CD4-positive, alpha-beta T cell treated with Interleukin-17A for 4 hours (primary cell): Measurements from ENCODE around the gene GNE.
A peak's percentile ranks its signal among the peaks of the same experiment; 100 is the strongest.
"Not testable (repeated sequence)": the region's sequence is repeated elsewhere in the genome, so short reads cannot be mapped to it uniquely, and the experiment has no call there.

Source experiments
- DNase-seq: peaks from one replicate; pipeline ENCODE4 v3.0.0-alpha.2; 2020; ENCODE audit warnings: mixed read lengths

GNE gene

DNA sequence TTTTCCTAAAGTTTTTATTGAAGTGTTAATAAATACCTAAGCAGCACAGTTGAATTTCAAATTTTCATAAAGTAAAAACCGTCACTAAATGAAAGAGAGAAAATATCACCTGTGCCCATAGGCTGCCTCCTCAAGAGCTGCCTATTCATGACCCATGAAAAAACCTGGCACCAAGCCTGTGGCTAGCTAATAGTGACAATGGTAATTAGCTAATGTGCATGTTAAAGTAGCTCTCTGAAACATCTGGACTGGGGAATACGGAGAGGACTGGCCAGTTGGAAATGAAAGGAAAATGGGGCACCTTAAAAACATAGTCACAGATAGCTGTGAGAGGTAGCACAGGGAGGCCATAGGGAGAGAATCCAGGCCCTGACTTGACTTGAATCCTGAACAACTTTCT, 5.4 kb upstream of the GNE start:
- no peak for DNase-seq

DNA sequence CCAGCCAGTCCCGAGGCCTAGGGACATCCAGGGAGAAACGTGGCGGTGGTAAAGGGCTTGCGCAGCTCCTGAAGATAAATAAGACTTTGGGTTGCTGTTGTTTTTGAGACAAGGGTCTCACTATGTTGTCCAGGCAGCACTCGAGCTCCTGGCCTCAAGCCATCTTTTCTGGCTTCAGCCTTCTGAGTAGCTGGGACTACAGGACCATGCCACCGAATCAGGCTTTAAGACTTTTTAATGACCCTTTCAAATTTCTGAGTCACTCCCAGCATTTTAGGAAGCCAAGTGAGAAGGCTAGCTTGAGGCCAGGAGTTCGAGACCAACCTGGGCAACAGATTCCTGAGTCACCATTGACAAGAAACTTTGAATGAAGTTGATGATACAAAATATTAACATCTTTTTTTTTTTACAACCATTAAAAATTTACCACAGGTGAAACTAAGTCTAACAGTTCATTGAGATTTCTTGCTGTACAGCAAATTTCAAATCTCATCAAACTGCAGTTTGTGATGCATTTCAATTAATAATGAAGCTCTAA, 817 bp upstream of the GNE start:
- DNase-seq, result peak; percentile 2

DNA sequence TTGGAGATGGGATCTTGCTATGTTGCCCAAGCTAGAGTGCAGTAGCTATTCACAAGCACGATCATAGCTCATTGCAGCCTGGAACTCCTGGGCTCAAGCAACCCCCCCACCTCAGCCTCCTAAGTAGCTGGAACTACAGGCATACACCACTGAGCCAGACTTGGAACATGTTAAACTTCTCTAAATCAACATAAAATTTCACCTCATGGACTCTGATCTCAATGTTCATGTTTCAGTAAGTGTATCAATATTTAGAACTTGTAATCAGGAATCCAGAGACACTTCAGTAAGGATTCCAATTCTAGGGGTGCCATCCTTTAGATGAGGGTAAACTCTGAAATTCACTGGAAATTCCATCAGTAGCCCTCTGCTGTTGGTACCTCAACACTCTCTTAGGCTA, 6.8 kb downstream of the GNE start:
- no peak for DNase-seq

DNA sequence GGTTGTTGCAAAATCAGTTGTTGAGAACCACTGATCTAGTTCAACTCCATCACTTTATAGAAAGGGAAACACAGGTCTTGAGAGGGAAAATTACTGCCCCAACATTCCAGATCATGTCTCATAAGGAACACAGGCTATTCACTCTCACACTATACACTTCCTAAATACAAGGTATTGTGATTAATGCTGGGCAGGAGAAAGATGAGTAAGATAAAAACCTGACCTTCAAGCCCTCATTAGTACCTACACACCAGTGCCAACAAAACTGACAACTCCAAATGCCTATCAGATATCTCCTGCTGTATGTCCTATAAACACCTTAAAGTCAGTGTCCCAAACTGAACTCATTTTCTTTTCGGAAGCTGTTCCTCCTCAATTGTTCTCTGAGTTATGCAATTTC, 8.2 kb downstream of the GNE start:
- DNase-seq, result no peak

DNA sequence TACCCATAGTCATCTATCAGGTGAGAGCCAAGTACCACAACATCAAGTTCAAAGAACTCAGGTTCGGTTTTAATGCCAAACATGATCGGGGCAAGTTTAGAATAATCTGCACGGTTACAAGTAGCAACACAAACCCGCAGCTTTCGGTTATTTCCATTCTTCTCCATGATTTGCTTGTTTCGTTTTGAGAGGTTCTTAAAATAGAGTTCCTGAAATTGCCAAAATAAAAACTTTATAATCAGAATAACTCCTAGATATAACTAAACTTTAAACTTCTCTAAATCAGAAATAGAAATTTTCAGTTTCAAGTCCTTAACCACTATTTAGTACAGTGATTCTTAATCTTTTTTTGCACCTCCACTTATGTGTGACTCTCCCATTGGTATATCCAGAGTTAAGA, 9.1 kb downstream of the GNE start:
- DNase-seq, result no peak

DNA sequence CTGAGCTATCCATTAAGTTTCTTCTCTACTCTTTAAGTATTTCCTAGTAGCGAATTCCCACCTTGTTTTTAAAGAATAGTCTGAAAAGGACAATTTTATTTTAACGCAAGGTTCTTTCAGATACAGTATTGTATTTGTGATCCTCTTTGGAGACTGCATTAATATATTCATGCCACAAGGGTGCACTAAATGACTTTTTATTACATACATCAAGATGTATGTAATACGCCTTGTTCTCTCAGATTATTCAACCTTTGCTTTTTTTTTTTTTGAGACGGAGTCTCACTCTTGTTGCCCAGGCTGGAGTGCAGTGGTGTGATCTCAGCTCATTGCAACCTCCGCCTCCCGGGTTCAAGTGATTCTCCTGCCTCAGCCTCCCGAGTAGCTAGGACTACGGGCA, 10.2 kb downstream of the GNE start:
- DNase-seq, result not testable (repeated sequence)

DNA sequence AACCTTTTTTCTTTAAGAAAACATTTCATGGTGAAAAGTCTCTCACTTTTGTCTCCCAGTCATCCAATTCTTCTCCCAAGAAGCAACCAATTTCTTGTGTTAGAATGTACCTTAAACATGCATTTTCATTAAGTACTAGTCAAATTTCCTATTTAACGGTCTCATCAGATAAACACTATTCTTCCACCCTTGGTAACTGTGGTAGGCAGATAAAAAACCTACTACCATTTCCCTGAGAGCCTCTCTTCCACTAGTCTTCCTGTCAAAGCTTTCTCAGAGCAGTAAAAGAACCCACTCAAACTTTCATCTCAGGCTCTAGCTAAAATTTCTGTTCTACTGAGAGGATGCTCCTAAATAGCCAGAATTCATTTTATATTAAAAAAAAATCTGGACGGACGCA, 10.9 kb downstream of the GNE start:
- no peak for DNase-seq

DNA sequence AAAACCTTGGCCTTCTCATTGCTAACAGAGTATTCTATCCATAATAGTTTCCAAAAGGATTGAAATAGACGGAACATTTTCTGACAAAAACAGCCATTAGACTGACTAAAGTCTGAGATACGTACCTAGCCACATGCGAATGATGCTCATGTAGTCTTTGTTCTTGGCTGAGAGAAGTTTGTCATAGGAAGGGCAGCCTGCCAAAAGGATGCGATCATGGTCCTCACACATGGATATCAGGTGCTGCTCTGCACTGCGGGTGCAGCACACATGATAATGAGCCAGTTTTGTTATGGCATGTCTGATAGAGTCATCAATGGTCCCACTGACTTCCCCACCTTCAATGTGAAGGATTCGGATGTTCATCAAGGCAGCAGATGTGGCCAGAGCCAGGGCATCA, 12.3 kb downstream of the GNE start:
- DNase-seq, result no peak

DNA sequence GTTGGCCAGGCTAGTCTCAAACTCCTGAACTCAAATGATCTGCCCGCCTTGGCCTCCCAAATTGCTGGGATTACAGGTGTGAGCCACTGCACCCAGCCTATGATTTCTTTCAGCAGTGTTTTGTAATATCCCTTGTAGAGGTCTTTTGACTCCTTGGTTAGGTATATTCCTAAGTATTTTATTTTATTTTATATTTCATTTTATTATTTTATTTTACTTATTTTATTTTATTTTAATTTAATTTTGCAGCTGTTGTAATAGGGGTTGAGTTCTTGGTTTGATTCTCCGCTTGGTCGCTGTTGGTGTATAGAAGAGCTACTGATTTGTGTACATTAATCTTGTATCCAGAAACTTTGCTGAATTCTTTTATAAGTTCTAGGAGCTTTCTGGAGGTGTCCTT, 18.6 kb downstream of the GNE start:
- DNase-seq, result not testable (repeated sequence)

DNA sequence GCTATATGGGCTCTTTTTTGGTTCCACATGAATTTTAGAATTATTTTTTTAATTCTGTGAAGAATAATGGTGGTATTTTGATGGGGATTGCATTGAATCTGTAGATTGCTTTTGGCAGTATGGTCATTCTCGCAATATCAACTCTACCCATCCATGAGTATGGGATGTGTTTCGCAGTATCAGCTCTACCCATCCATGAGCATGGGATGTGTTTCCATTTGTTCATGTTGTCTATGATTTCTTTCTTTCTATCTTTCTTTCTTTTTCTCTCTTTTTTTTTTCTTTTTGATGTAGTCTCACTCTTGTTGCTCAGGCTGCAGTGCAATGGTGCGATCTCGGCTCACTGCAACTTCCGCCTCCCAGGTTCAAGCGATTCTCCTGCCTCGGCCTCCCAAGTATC, 19.0 kb downstream of the GNE start:
- DNase-seq, result not testable (repeated sequence)

DNA sequence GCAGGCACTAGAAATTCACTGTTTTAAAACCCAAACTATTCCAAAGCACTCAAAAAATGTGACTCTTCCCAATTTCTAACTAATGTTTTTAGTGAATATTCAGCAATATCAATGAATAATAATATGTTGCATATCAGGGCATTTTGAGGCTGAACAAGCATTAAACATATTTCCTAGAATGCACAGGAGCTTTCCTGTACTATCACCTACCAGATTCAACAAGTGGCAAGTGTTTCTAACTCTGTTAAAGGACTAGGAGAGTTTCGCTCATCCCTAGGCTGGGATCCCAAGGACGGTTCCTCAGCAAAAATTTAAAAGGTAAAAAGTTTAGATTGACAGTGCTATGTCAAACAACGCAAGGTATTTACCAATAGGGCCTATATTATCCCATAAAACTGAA, 21.0 kb downstream of the GNE start:
- no peak for DNase-seq

DNA sequence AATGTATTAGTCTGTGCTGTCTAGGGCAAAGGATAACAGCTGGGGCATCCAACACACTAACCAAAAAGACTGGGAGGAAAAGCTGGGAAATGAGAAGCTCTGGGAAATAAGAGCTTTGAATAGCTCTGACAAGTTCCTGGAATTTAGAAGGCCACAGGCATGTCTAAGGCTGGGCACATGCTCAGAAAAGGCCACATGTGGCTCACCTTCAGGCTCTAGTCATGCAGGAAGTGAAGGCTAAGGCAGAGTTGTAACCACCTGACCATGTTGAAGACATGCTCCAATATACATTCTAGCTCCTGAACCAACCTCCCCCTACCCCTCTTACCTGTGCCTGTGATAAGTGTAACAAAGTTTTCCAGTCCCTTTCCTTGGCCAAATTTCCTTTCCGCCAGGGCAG, 35.8 kb downstream of the GNE start:
- no peak for DNase-seq

DNA sequence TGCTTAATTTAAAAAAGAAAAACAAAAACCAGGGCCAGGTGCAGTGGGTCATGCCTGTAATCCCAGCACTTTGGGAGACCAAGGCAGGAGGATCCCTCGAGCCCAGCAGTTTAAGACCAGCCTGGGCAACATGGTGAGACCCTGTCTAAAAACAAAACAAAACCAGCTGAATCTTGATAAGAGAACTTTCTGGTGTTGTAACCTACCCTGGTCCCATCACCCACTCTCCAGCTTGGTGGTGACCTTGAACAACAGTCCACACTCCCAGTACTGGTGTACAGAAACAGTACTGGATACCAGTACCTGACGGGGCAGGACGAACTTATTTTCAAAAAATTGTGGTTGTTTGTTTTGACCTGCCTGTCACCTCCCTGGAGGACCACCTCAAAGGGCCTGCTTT, 36.6 kb downstream of the GNE start:
- DNase-seq, result no peak

DNA sequence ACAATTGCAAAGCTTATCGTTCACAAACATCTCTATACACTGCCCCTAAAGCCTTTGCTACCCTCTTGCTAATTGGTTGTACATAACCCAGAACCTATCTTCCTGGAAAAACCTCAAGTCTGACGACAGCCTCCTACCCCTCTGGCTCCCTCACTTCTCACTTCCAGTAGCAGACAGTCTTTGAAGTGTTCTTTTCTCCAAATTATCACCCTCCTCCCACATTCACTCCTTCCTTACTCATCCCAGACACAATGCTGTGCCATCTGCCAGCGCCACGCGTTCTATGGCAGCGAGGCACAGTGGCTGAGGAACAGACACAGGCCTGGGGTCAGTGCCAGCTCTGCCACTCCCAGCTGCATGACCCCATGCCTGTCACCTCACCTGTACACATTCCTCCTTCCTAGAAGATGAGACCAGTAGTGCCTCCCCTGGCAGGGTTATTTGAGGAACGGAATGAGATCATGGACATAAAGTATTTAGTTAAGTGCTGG, 39.8 kb downstream of the GNE start:
- DNase-seq, result no peak

DNA sequence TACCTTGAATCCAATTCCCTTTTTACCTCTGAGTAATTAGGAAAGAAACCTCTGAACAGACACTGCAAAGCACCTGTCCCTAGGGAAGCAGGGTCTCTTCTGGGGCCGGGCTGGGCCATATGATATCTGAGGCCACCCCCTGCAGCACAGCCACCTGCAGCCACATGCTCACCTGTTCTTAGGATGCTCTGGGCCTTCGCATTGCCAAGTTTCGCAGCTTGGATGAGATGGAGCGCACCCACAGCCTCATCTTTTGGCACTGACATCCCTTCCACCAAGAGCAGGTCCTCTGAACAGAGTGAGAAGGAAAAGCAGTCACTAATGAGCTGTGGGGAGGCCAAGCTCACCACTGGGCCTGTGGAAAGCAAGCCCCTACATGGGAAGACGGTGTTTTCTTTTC, 40.2 kb downstream of the GNE start:
- no peak for DNase-seq

DNA sequence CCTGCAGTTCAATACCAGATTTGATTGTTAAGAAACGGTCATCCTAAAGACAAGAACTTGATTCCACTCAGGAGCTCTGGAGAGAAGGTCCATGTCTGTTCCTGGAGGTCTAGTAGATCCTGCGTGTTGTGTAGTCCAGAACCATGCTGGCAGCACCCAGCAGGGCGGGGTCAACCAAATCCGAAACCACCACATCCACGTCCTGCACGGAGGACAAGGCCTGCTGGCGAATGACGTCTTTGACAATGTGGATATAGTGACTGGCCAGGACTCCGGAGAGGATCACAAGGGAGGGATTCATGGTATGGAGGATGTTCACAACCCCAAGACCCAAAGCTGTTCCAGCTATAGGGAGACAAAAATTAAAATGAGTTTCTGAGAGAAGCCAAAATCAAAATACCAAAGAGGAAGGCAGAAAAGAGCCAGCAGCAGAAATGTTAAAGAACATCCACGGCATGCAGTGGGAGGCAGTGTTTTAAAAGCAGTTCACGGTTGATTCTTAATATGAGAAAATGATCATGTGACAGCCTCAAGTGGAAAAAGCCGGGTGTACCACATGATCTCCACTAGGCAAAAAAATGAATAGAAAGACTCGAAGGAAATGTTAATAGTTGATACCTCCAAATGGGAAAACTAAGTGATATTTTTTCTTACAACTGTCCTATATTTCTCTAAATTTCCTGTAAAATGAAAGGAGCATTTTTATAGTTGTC, 40.8 kb downstream of the GNE start:
- no peak for DNase-seq

DNA sequence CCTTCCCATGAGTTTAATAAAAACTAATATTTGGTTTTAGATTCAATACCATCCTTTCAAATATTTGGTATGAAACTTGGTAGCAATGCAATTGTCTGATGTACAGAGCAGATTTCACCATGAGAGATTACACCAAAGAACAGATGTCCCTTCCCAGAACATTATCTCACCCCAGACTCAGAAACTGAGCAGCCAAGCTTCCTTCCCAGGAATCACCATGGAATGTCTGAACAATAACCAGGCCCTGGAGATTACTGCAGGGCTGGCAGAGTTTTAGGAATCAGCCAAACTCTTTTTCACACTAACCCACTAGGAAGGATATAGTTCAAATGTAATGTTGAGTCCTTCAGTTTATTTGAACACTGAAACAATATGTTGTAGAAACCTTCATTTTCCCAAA, 43.7 kb downstream of the GNE start:
- no peak for DNase-seq

DNA sequence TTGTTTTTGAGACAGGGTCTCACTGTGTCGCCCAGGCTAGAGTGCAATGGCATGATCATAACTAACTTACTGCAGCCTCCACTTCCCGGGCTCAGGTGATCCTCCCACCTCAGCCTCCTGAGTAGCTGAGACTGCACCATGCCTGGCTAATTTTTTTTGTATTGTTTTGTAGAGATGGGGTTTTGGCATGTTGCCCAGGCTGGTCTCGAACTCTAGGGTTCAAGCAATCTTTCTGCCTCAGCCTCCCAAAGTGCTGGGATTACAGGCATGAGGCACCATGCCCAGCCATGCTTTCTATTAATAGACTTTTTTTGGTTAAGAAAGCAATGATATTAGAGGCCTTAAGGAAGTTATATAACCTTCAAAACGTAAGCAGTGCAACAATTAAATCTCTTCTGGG, 44.3 kb downstream of the GNE start:
- no peak for DNase-seq

DNA sequence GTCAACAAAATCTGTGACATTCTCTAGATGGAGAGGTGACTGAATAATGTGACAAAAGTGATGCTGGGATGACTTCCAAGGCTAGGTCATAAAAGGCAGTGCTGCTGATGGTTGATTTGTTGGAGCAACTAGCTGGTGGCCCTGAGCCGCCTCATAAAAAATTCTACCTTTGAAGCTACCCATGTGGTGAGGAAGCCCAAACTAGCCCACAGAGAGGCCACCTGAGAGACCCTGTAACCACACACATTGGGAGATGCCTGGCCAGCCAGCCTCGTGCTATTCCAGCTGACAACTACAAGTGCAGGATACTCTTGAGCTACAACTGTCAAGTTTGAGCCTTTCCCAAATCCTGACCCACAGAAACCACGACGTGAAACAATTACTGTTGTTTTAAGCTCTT, 44.9 kb downstream of the GNE start:
- no peak for DNase-seq

DNA sequence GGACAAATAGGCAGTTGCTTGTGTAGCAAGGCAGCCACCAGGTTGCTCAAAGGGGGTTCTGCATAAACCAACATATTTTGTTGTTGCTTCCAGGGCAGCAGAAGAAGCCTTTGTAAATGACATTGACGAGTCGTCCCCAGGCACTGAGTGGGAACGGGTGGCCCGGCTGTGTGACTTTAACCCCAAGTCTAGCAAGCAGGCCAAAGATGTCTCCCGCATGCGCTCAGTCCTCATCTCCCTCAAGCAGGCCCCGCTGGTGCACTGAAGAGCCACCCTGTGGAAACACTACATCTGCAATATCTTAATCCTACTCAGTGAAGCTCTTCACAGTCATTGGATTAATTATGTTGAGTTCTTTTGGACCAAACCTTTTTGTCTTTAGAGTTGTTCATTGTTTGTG, 46.7 kb downstream of the GNE start:
- no peak for DNase-seq

DNA sequence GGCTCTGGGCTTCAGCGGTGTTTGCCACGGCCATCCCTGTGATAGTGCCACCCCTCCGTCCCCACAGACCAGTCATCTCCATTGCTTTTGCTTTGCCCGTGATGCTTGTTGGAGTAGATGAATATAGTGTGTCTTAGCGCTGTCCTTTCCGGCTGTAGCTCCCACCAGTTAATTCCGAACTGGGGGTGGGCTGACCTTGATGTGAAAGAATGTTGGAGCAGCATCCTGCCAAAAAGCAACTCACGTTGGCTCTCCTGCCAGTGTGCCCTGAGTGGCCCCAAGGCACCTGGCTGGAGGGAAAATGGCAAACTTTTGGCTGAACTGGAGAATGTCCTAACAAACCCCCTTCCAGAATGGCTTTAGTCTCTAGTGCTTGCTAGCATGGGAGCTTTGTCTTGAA, 47.5 kb downstream of the GNE start:
- no peak for DNase-seq

DNA sequence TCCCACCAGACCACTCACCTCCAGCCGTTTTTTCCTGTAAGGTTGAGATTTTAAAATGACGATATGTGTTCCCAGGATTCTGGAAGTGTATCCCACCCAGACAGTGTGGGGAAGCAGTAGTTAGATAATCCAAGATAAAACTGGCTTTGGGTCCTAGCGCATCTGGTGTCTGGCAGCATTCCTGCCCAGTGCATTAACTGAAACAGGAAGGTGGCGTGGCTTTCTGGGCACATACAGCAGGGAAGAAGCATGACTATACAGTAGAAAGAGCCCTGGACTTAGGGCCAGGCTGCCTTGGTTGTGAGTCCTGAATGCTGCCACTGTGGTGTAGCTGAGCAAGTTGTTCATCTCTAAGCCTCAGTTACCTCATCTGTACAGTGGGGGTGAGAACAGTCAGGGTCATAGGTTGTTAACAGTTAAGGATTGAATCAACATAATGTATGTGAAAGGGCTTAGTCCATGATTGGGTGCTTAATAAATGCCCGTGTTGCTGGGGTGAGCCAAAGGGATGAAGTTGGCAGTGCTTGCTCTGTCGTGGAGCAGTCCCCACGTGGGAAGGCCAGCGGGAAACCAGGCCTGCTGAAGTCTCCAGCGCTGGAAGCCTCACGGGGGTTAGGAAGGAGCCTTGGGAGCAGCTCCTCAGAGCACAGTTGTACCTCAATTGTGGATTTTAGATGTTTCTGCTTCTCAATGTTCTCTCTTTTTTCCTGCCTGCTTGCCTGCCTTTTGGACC, 49.6 kb downstream of the GNE start:
- no peak for DNase-seq

DNA sequence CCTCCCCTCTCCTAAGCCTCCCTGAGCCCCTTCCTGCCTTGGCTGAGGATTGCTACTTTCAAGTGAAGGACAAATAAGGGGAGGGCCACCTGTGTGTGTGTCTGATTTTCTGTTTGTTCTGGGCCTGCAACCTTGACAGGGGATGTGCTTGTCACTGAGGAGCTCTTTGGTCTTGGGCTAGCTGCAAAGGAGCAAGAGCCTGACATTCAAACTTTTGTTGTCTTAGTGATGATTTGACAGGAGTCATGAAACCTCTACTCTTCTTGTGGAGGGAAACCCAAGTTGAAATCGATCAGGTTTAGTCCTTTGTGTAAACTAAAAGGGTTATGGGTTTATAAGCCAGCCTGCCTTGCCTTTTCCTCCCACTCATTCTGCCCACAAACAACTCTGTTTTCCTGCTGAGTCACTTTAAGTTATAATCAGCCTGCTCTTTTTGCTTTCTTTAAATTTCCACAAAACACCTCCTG, 50.7 kb downstream of the GNE start:
- no peak for DNase-seq

DNA sequence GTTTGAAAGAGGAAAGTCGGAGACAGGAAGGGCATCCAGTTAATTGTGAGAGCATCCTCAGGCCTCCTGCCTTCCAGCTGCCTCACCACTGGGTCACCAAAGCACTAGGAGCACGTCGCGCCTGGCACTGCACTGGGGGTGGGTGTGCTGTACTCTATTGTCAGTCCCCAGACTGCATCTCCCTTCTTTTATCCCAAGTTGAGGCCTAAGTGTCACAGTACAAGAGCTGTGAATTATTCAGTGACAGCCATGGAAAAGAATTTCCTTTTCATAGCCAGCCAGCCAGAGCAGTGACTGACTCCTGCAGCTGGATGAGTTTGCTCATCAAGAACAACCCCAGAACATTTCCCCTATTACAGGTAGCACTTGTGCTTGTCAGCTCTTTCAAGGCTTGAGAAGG, 51.2 kb downstream of the GNE start:
- DNase-seq, result no peak
